HG03558 (cell line): ENCODE measurements around the gene PAX9.
"Not testable (repeated sequence)": the region's sequence is repeated elsewhere in the genome, so short reads cannot be mapped to it uniquely, and the experiment has no call there.

Experiments
- ATAC-seq: cut with Tn5 transposase; IDR thresholded peaks from one replicate; pipeline ENCODE4 v1.9.1; 2021; ENCODE audit warnings: moderate number of reproducible peaks; ENCODE audit not compliant: unreplicated experiment; ENCODE audit errors: extremely low read depth

Gene PAX9

DNA sequence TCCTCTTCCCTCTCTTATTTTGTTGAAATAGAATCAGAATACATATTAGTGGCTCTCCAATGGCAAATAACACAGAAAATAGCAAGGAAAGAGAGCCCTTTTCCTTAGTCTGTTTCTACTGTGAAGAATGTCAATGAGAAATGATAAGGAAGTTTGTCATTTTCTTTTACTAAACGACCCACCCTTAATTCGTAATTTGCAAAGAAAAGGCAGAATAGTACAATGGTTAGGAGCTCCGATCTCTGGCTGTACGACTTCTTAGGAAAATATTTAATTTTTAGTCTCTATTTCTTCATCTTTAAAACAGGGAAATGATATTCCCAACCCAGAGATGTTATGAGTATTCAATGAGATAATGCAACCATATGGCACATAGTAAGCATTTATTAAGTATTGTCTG is 6.0 kb downstream of the PAX9 start:
- ATAC-seq, result no peak

DNA sequence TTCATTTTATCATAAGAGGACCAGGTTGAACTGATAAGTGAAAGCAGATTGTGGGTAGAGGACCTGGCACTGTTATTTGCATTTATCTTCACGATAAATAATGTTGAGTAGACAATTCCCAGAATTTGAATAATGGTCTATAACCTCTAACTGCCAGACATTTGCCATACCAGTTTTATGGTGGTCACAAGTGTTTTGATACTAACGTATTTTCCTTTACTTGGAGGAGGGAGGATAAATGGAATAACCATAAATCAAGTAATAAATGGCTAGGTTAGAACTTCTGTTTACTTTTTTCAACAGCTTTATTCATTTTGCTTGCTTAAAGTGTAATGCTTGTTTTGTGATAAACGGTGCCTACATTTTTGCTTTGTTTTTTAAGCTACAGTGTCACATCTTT is 9.5 kb downstream of the PAX9 start:
- no peak for ATAC-seq

GRCh38 chr14:36672095-36672494 is 10.4 kb downstream of the PAX9 start:
- ATAC-seq, result no peak

- ATAC-seq, result no peak
These were observed 13.0 kb downstream of the PAX9 start for GRCh38 chr14:36674659-36675058.

GRCh38 chr14:36675581-36675980 is 13.9 kb downstream of the PAX9 start:
- ATAC-seq, result no peak

DNA sequence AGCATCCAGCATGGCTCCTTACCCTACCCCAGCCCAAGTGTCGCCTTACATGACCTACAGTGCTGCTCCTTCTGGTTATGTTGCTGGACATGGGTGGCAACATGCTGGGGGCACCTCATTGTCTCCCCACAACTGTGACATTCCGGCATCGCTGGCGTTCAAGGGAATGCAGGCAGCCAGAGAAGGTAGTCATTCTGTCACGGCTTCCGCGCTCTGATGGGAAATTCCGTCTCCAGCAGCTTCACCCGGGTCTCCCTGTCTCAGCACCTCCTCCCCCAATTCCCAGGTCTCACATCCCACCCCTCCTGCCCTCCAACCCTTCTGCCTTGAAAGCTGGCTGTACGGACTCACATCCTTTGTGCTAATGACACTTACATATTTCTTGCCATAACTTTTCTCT is 14.6 kb downstream of the PAX9 start:
- no peak for ATAC-seq

- no peak for ATAC-seq
These were observed 20.7 kb downstream of the PAX9 start for GRCh38 chr14:36682338-36682737.

DNA sequence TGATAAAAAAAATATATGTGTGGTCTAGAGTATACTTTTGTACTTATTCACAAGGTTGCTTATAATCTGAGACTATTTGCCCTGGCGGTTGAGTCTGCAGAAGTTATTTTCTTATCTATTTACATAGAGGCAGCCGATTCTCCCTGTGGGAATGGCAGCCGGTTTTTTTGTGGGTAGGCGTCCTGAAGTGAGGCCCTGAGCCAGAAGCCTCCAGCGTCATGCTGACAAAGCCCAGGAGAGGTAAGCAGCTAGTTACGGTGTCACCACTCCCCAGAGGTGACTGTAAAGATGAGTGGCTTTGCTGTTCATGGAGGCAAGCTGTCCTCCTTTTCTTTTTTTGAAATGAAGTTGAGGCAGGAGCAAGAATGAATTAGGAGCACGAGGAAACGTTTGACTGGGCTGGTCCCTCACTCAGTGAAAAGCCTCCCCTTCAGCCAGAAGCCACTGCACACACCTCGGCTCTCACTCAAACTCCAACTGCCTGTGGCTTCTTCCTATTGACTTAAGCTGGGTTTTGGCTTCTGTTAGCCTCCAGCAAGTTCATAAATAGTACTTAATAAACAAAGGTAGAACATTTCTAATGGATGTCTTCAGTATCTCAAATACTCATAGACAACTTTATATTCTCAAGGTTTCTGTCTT is 21.5 kb downstream of the PAX9 start:
- ATAC-seq, result no peak

GRCh38 chr14:36684946-36685345 is 23.3 kb downstream of the PAX9 start:
- no peak for ATAC-seq

DNA sequence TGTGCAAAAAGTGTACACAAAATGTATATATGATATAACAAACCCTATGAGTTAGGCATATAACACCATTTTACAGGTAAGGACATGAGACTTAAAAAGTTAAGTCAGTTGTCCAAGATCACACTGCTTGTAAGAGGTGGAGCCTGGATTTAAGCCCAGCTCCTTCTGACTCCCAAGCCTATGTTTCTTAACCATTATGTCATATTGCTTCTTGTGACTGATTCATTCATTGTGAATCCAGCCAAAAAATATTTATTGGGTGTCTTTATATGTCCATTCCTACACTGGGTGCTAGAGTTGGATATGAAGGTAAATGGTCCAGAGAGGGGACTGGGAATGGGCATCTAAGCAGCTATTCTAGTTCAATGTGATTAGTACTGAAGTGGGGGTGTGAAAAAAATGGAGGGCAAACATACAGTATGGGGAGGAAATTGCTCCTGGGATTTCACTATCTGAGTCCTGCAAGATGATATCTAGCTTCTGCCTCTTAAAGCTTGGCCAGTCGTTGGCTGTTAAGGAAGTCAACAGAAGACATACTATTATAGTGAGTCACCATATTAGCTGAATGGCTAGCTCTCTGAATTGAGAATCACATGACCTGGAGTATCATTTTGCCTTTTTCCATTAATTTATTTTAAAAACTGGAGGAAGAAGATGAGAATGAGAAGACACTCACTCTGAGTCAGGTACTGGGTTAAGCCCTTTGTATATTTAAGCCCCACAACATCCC is 28.8 kb downstream of the PAX9 start:
- ATAC-seq, result no peak

DNA sequence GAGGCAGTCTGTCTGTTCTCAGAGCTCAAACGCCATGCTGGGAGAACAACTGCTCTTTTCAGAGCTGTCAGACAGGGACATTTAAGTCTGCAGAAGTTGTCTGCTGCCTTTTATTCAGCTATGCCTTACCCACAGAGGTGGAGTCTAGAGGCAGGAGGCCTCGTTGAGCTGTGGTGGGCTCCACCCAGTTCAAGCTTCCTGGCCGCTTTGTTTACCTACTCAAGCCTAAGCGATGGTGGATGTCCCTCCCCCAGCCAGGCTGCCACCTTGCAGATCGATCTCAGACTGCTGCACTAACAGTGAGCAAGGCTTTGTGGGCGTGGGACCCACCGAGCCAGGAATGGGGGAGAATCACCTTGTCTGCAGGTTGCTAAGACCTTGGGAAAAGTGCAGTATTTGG is 37.8 kb downstream of the PAX9 start:
- ATAC-seq, result not testable (repeated sequence)

DNA sequence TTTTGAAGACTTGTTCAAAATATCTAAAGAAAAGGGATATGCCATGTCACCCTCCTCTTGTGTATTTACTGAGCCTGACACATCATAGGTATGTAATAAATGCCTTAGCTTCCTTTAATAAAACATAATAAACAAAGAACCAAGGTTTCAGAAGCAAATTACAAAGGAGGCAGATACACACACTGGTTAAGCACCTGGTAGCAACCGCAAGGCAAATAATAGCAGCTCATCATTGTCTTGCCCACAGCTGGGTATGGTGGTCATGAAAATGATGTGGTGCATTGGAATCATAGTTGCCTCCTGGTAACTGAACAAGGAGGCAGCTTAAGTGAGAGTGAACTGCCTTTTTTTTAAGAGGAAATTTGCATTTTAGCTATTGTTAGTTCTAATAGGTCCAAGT is 39.0 kb downstream of the PAX9 start:
- ATAC-seq, result no peak

GRCh38 chr14:36701132-36701531 is 39.5 kb downstream of the PAX9 start:
- no peak for ATAC-seq

DNA sequence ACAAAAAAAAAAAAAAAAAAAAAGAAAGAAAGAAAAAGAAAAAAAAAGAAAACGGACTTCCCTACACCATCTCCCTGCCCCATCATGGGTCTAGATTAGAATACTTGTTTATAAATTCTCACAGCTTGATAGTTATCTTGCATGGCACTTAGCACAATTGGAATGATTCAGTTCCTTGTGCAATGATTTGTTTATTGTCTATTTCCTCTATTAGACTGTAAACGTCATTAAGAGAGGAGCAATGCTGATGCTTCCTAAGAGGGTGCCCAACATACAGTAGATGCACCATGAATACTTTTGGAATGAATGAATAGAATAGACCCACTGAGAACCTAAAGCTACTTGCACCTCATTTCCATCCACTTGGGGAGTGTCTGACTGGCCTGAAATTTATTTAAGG is 40.8 kb downstream of the PAX9 start:
- ATAC-seq, result no peak

DNA sequence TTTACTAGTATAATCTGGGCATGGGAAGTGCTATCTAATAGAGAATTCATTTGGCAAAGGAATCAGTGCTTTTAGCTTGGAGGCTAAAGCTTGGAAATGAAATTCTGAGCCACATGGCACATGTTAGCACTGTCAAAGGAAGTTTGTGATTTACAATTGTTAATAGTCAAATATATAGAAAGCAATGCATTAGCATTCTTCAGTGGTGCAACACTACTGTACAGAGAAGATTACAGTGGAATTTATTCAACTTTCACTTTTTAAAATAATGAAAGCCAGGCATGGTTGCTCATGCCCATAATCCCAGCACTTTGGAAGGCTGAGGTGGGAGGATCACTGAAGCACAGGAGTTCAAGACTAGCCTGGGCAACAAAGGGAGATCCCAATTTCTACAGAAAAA is 45.9 kb downstream of the PAX9 start:
- ATAC-seq, result no peak

DNA sequence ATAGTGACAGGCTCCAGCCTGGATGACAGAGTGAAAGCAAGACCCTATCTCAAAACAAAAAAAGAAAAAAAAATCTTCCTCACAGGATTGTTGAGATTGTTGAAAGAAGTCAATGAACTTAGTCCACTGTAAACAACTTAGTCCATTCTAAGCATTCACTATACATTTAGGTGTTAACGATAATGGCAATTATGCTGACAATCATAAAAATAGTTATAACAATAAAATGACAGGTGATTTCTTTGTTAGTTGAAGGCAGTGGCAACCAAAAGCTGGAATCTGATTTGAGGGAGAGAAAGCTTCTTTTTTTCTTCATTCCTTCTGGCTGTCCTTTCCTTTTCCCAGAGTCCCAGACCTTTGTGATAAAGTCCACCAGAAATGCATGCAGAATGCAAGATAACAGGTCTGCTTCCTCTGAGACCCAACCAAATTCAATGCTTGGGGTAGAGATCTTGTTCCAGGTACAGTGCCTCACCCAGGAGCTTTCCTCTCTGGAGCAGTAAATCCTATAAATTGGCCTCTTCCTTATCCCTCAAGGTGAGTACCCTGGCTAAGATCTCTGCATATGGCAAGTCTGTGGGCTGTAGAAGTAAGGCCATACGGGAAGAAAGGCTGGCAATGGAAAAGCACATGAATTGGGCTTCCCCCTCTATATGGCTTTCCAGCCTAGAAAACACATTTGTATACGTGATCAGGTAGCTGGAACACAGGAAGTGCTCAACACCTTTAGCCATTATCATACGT is 52.5 kb downstream of the PAX9 start:
- ATAC-seq, result no peak

- ATAC-seq, result no peak
These were observed 55.0 kb downstream of the PAX9 start for GRCh38 chr14:36716614-36717184.

DNA sequence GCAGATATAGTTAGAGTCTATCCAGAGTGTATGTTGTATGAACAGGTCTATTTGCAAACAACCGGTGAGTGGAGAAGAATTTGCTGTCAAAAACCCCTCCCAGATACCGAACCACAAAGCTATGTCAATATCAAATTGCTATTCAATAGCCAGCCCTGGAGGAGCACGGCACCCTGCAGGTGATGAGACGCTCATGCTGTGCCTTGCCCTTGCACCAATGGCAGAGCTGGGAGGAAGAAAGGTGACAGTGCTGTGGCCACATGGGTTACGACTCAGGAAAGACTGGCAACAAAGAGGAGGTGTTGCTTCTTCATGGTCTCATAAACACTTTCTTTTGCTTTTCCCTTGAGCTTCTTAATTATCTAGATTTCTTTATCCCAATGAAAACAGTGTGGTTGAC is 55.7 kb downstream of the PAX9 start:
- no peak for ATAC-seq

DNA sequence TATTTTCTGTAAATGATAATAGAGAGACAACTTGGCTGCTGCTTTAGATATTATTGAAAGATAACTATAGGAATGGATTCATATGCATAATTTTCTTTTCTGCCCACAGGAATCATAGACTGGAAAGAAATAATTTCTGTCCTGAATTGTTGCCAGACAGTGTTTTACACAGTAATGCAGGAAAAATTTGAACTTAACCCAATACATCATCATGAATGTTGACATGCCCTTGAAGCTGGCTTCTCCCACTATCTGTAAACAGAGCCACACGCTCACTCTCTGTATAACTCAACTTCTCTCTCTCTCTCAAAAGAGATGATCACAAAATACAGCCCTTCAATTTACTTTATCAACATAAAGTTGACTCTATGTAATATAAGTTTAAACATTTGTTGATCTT is 56.6 kb downstream of the PAX9 start:
- no peak for ATAC-seq

GRCh38 chr14:36719823-36720222 is 58.2 kb downstream of the PAX9 start:
- no peak for ATAC-seq

DNA sequence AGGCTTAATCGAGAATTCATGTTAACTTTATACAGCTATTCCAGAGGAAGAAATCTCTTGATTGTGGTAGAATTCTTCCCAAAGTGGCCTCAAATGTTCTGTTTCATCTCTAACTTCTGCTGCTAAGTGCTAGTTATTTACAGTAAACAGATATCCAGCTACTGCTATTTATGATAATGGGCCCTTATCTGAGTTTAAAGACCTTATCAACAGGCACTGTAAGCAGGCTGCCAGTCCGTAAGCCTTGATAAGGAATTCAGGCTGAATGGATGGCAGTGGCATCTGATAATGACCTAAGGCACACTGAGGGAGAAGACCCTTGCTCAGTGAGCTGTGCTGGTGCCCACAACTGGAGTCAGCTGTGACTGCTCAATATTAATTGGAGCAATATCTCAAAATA is 59.0 kb downstream of the PAX9 start:
- no peak for ATAC-seq
